Bone marrow (tissue), 2 donors: Measurements from ENCODE around the gene PHF12.
A peak's percentile ranks its signal among the peaks of the same experiment; 100 is the strongest.
"Not testable (repeated sequence)": the region's sequence is repeated elsewhere in the genome, so short reads cannot be mapped to it uniquely, and the experiment has no call there.

ENCODE experiments used
- DNase-seq, 2 donors: peaks; one replicate each; lab custom pipeline; 2025; lab: John Stamatoyannopoulos, UW

Gene PHF12

GRCh38 chr17:28882154-28882895 lies 69.0 kb downstream of the PHF12 start:
- no peak for DNase-seq

- no peak for DNase-seq
Measured at GRCh38 chr17:28881533-28882056, 69.7 kb downstream of the PHF12 start.

- no peak for DNase-seq
Measured at GRCh38 chr17:28880572-28880945, 70.8 kb downstream of the PHF12 start.

- DNase-seq: no peak
Measured at GRCh38 chr17:28879886-28880571, 71.3 kb downstream of the PHF12 start.

- DNase-seq: no peak
Measured at GRCh38 chr17:28878981-28879380, 72.3 kb downstream of the PHF12 start.

GRCh38 chr17:28878158-28878910 lies 73.0 kb downstream of the PHF12 start:
- no peak for DNase-seq

- not testable (repeated sequence) for DNase-seq
Measured at GRCh38 chr17:28877150-28877711, 74.1 kb downstream of the PHF12 start.

GRCh38 chr17:28875848-28876550 lies 75.3 kb downstream of the PHF12 start:
- DNase-seq: no peak

GRCh38 chr17:28874750-28875149 lies 76.6 kb downstream of the PHF12 start:
- DNase-seq: no peak

- DNase-seq: no peak
Measured at GRCh38 chr17:28873839-28874238, 77.5 kb downstream of the PHF12 start.

GRCh38 chr17:28871056-28871579 lies 80.2 kb downstream of the PHF12 start:
- DNase-seq: peak in 1 of 2 donors; percentile 73

- no peak for DNase-seq
Measured at GRCh38 chr17:28867276-28867675, 84.0 kb downstream of the PHF12 start.

- peak in 1 of 2 donors; percentile 67 for DNase-seq
Measured at GRCh38 chr17:28865946-28866752, 85.2 kb downstream of the PHF12 start.

- DNase-seq: no peak
Measured at GRCh38 chr17:28864991-28865849, 86.1 kb downstream of the PHF12 start.

GRCh38 chr17:28863953-28864352 lies 87.4 kb downstream of the PHF12 start:
- DNase-seq: no peak

GRCh38 chr17:28862561-28862960 lies 88.8 kb downstream of the PHF12 start:
- DNase-seq: no peak

- DNase-seq: no peak
Measured at GRCh38 chr17:28861393-28862203, 89.7 kb downstream of the PHF12 start.

- DNase-seq: no peak
Measured at GRCh38 chr17:28860363-28860808, 90.9 kb downstream of the PHF12 start.
